Liver (tissue), 9 donors: Measurements from ENCODE around the gene LINC01488. TPM values are rescaled to one million over a fixed set of nuclear protein-coding genes. Genes with fewer than 3 reads are reported as not detected.

ENCODE experiments used
- DNase-seq: peaks from one replicate; pipeline ENCODE4 v3.0.0-alpha.2; 2017; ENCODE audit warnings: low spot score
- H3K27ac ChIP-seq, 2 donors: one replicate each; pipeline ENCODE4 v1.7.0; 2013; ENCODE audit warnings: inconsistent platforms in 2 of 2, low read length in 2 of 2, control low read depth in 1 of 2, low read depth in 1 of 2, mild to moderate bottlenecking in 1 of 2
- H3K27me3 ChIP-seq, 4 donors: one replicate each; pipeline versions ENCODE4 v1.6.1 to v1.7.0; 2013; ENCODE audit warnings: low read length in 3 of 4, inconsistent platforms in 1 of 4, mild to moderate bottlenecking in 1 of 4, moderate library complexity in 1 of 4; ENCODE audit not compliant: control insufficient read depth in 4 of 4, insufficient read depth in 4 of 4
- H3K36me3 ChIP-seq, 4 donors: one replicate each; pipeline versions ENCODE4 v1.6.1 to v1.7.0; 2013; ENCODE audit warnings: low read length in 3 of 4, mild to moderate bottlenecking in 3 of 4, low read depth in 1 of 4, moderate library complexity in 1 of 4; ENCODE audit not compliant: control insufficient read depth in 4 of 4, insufficient read depth in 3 of 4
- H3K4me1 ChIP-seq, 4 donors: one replicate each; pipeline versions ENCODE4 v1.6.1 to v1.7.0; 2013; ENCODE audit warnings: low read length in 3 of 4, mild to moderate bottlenecking in 3 of 4, moderate library complexity in 1 of 4; ENCODE audit not compliant: control insufficient read depth in 4 of 4, insufficient read depth in 4 of 4
- H3K4me3 ChIP-seq, 3 donors: one replicate each; pipeline versions ENCODE4 v1.6.1 to v1.7.0; 2013; ENCODE audit warnings: low read length in 3 of 3, control low read depth in 1 of 3, low read depth in 1 of 3, mild to moderate bottlenecking in 1 of 3
- H3K9ac ChIP-seq, 2 donors: one replicate each; pipeline ENCODE4 v1.7.0; 2013; ENCODE audit warnings: low read length in 2 of 2, mild to moderate bottlenecking in 2 of 2, moderate library complexity in 2 of 2, control low read depth in 1 of 2, low read depth in 1 of 2
- H3K9me3 ChIP-seq, 4 donors: one replicate each; pipeline versions ENCODE4 v1.6.1 to v1.7.0; 2013; ENCODE audit warnings: low read length in 3 of 4; ENCODE audit not compliant: control insufficient read depth in 4 of 4
- CTCF ChIP-seq: fragments of 150-350 bp; IDR thresholded peaks from 2 replicates; pipeline ENCODE4 v1.5.1; 2017; ENCODE audit warnings: improper control_type of control experiment, low read depth, low read length; ENCODE audit not compliant: missing input control
- EGR1 ChIP-seq, 2 donors: IDR thresholded peaks; 2 replicates each; pipeline ENCODE4 v1.6.1; 2016 to 2018; ENCODE audit warnings: antibody characterized with exemption in 2 of 2, low read depth in 2 of 2
- FOXA1 ChIP-seq: IDR thresholded peaks from 2 replicates; pipeline ENCODE4 v1.6.1; 2016; ENCODE audit warnings: antibody characterized with exemption
- GABPA ChIP-seq, 2 donors: IDR thresholded peaks in 1 of 2; conservative IDR thresholded peaks in 1 of 2; 2 replicates each; pipeline ENCODE4 v1.6.1; 2016; ENCODE audit warnings: antibody characterized with exemption in 2 of 2, mild to moderate bottlenecking in 1 of 2, moderate library complexity in 1 of 2
- HNF4A ChIP-seq, 2 donors: conservative IDR thresholded peaks; 2 replicates each; pipeline ENCODE4 v1.6.1; 2016; ENCODE audit warnings: antibody characterized with exemption in 2 of 2, mild to moderate bottlenecking in 2 of 2
- HNF4G ChIP-seq: IDR thresholded peaks from 2 replicates; pipeline ENCODE4 v1.6.1; 2016; ENCODE audit warnings: antibody characterized with exemption
- JUND ChIP-seq, 2 donors: IDR thresholded peaks; 2 replicates each; pipeline ENCODE4 v1.6.1; 2016; ENCODE audit warnings: antibody characterized with exemption in 2 of 2
- MAX ChIP-seq: IDR thresholded peaks from 2 replicates; pipeline ENCODE4 v1.6.1; 2016; ENCODE audit warnings: antibody characterized with exemption
- NR2F2 ChIP-seq: IDR thresholded peaks from 2 replicates; pipeline ENCODE4 v1.6.1; 2016; ENCODE audit warnings: antibody characterized with exemption
- RAD21 ChIP-seq, 2 donors: IDR thresholded peaks; 2 replicates each; pipeline ENCODE4 v1.6.1; 2016; ENCODE audit warnings: antibody characterized with exemption in 2 of 2, mild to moderate bottlenecking in 2 of 2
- RXRA ChIP-seq, 2 donors: IDR thresholded peaks; 2 replicates each; pipeline ENCODE4 v1.6.1; 2017 to 2018; ENCODE audit warnings: antibody characterized with exemption in 2 of 2, mild to moderate bottlenecking in 1 of 2
- SP1 ChIP-seq: IDR thresholded peaks from 2 replicates; pipeline ENCODE4 v1.6.1; 2018; ENCODE audit warnings: antibody characterized with exemption, mild to moderate bottlenecking
- TAF1 ChIP-seq: conservative IDR thresholded peaks from 2 replicates; pipeline ENCODE4 v1.6.1; 2016; ENCODE audit warnings: antibody characterized with exemption, mild to moderate bottlenecking
- YY1 ChIP-seq: IDR thresholded peaks from 2 replicates; pipeline ENCODE4 v1.6.1; 2016; ENCODE audit warnings: antibody characterized with exemption, mild to moderate bottlenecking
- WGBS: extraction: QIAGEN DNeasy Blood & Tissue Kit; methylation state at CpG from one replicate; pipeline ENCODE4 v1.1.7; 2013; 5-methylcytosine and 5-hydroxymethylcytosine counted together
- polyA plus RNA-seq, 2 donors: library from polyadenylated mRNA; stranded (reverse) in 1 of 2; unstranded in 1 of 2; fragments of 200-250 nt in 1 of 2; fragments of >200 nt in 1 of 2; fragmentation: Nextera tagmentation in 1 of 2; extraction: Ambion mirVana in 1 of 2; gene quantifications; one replicate each; pipeline versions ENCODE4 v1.2.1 to v1.2.3, GENCODE V29; 2013 to 2015
- total RNA-seq, 2 donors: library from RNA; depleted of rRNA; stranded (reverse); fragments of >200 nt; gene quantifications; one replicate each; pipeline ENCODE4 v1.2.3, GENCODE V29; 2014
- TF ChIP-seq, protein P1 (sequence below): IDR thresholded peaks from 2 replicates; pipeline ENCODE4 v1.6.1; 2016; ENCODE audit warnings: antibody characterized with exemption, mild to moderate bottlenecking
- TF ChIP-seq, protein P2 (sequence below): IDR thresholded peaks from 2 replicates; pipeline ENCODE4 v1.6.1; 2016; ENCODE audit warnings: antibody characterized with exemption
- donor health status: healthy.
- donor health status: healthy.
- donor health status: healthy.
- donor health status: healthy.
- donor health status: healthy.

The LINC01488 gene
- total and polyA plus RNA-seq, 4 donors: 0.05 to 2.3 (median 0.60) TPM

GRCh38 chr11:69476509-69476961, 4.9 kb upstream of the LINC01488 start:
- 94% methylated on average over 16 of the region's 16 CpGs for WGBS
- Histone ChIP-seq H3K9me3 (no peaks in the 10 kb centered on the region), H3K9ac (no peak overlapping the region), H3K4me3 (no peak overlapping the region), H3K36me3 (no peaks in the 10 kb centered on the region), H3K27ac (no peak overlapping the region), H3K4me1 (peaks cover 5 to 11% (median 8%) of the 10 kb centered on the region in 4 donors), H3K27me3 (no peaks in the 10 kb centered on the region)
- no peak for DNase-seq
- TF ChIP-seq SP1 (no peak), TAF1 (no peak), HNF4A (conservative IDR thresholded peaks at IDR 0.05) (no peak), RXRA (IDR thresholded peaks at IDR 0.05) (no peak), MAX (no peak), YY1 (no peak), HNF4G (no peak), GABPA (IDR thresholded peaks at IDR 0.05 in 1 of 2, conservative IDR thresholded peaks at IDR 0.05 in 1 of 2) (no peak), CTCF (no peak), EGR1 (IDR thresholded peaks at IDR 0.05; ENCODE audit: low read depth in 2 of 2) (no peak), RAD21 (IDR thresholded peaks at IDR 0.05) (no peak), JUND (IDR thresholded peaks at IDR 0.05) (no peak), NR2F2 (no peak), FOXA1 (no peak)
- TF ChIP-seq, protein P1, sequence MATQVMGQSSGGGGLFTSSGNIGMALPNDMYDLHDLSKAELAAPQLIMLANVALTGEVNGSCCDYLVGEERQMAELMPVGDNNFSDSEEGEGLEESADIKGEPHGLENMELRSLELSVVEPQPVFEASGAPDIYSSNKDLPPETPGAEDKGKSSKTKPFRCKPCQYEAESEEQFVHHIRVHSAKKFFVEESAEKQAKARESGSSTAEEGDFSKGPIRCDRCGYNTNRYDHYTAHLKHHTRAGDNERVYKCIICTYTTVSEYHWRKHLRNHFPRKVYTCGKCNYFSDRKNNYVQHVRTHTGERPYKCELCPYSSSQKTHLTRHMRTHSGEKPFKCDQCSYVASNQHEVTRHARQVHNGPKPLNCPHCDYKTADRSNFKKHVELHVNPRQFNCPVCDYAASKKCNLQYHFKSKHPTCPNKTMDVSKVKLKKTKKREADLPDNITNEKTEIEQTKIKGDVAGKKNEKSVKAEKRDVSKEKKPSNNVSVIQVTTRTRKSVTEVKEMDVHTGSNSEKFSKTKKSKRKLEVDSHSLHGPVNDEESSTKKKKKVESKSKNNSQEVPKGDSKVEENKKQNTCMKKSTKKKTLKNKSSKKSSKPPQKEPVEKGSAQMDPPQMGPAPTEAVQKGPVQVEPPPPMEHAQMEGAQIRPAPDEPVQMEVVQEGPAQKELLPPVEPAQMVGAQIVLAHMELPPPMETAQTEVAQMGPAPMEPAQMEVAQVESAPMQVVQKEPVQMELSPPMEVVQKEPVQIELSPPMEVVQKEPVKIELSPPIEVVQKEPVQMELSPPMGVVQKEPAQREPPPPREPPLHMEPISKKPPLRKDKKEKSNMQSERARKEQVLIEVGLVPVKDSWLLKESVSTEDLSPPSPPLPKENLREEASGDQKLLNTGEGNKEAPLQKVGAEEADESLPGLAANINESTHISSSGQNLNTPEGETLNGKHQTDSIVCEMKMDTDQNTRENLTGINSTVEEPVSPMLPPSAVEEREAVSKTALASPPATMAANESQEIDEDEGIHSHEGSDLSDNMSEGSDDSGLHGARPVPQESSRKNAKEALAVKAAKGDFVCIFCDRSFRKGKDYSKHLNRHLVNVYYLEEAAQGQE: no peak
- TF ChIP-seq, protein P2, sequence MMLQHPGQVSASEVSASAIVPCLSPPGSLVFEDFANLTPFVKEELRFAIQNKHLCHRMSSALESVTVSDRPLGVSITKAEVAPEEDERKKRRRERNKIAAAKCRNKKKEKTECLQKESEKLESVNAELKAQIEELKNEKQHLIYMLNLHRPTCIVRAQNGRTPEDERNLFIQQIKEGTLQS: no peak

GRCh38 chr11:69477086-69477485, 4.4 kb upstream of the LINC01488 start:
- DNase-seq: no peak
- TF ChIP-seq RAD21 (IDR thresholded peaks at IDR 0.05): no peak
- no peak for TF ChIP-seq MAX
- no peak for TF ChIP-seq SP1
- no peak for TF ChIP-seq HNF4A (conservative IDR thresholded peaks at IDR 0.05)
- 95% methylated on average over 16 of the region's 16 CpGs for WGBS
- Histone ChIP-seq H3K27ac (no peak overlapping the region), H3K9me3 (no peaks in the 10 kb centered on the region), H3K4me3 (no peak overlapping the region), H3K27me3 (no peaks in the 10 kb centered on the region), H3K4me1 (peaks cover 5 to 11% (median 8%) of the 10 kb centered on the region in 4 donors), H3K9ac (no peak overlapping the region), H3K36me3 (no peaks in the 10 kb centered on the region)
